GM23248 (cell line): ENCODE data around the gene COMMD1. TPM values are rescaled to one million over a fixed set of nuclear protein-coding genes. Genes with fewer than 3 reads are reported as not detected.
A peak's percentile ranks its signal among the peaks of the same experiment; 100 is the strongest.

ENCODE experiments used
- DNase-seq: peaks from one replicate; pipeline ENCODE4 v3.0.0-alpha.2; 2015
- H2AFZ ChIP-seq: fragments of 200-600 bp; sonication (generic); 2 replicates; pipeline ENCODE4 v1.6.1; 2016; ENCODE audit warnings: antibody characterized with exemption
- H3F3A ChIP-seq: fragments of 200-600 bp; sonication (generic); 2 replicates; pipeline ENCODE4 v1.6.1; 2016; ENCODE audit warnings: mild to moderate bottlenecking, antibody characterized with exemption, mixed run types; ENCODE audit not compliant: insufficient read depth
- H3K27ac ChIP-seq: fragments of 200-600 bp; sonication (generic); 2 replicates; pipeline ENCODE4 v1.5.1; 2016; ENCODE audit warnings: mild to moderate bottlenecking
- H3K27me3 ChIP-seq: fragments of 200-600 bp; sonication (generic); replicated peaks from 2 replicates; pipeline ENCODE4 v1.6.1; 2016; ENCODE audit warnings: mild to moderate bottlenecking; ENCODE audit not compliant: insufficient read depth
- H3K36me3 ChIP-seq: fragments of 200-600 bp; sonication (generic); 2 replicates; pipeline ENCODE4 v1.6.1; 2016; ENCODE audit warnings: low read depth, mild to moderate bottlenecking
- H3K4me1 ChIP-seq: fragments of 200-600 bp; sonication (generic); 2 replicates; pipeline ENCODE4 v1.6.1; 2016; ENCODE audit warnings: mild to moderate bottlenecking; ENCODE audit not compliant: insufficient read depth
- H3K4me2 ChIP-seq: fragments of 200-600 bp; sonication (generic); one replicate; pipeline ENCODE4 v1.6.1; 2016; ENCODE audit warnings: mild to moderate bottlenecking; ENCODE audit not compliant: unreplicated experiment
- H3K4me3 ChIP-seq: fragments of 200-600 bp; sonication (generic); 2 replicates; pipeline ENCODE4 v1.5.1; 2016; ENCODE audit warnings: mild to moderate bottlenecking
- H3K79me2 ChIP-seq: fragments of 200-600 bp; sonication (generic); 2 replicates; pipeline ENCODE4 v1.6.1; 2016; ENCODE audit warnings: mild to moderate bottlenecking; ENCODE audit not compliant: insufficient read depth
- H3K9ac ChIP-seq: fragments of 200-600 bp; sonication (generic); 2 replicates; pipeline ENCODE4 v1.6.1; 2016; ENCODE audit warnings: mild to moderate bottlenecking
- H3K9me2 ChIP-seq: fragments of 200-600 bp; sonication (generic); 2 replicates; pipeline ENCODE4 v1.6.1; 2016; ENCODE audit warnings: mixed run types, mild to moderate bottlenecking, moderate library complexity; ENCODE audit not compliant: insufficient read depth
- H3K9me3 ChIP-seq: fragments of 200-600 bp; sonication (generic); one replicate; pipeline ENCODE4 v1.6.1; 2017; ENCODE audit warnings: low read depth
- H4K20me1 ChIP-seq: fragments of 200-600 bp; sonication (generic); 2 replicates; pipeline ENCODE4 v1.6.0; 2016; ENCODE audit not compliant: insufficient read depth
- EZH2 ChIP-seq: fragments of 200-600 bp; sonication (generic); IDR thresholded peaks from 2 replicates; pipeline ENCODE4 v1.6.1; 2018; ENCODE audit warnings: antibody characterized with exemption, mild to moderate bottlenecking; ENCODE audit not compliant: insufficient read depth, poor library complexity, severe bottlenecking
- EZH2phosphoT487 ChIP-seq: fragments of 200-600 bp; sonication (generic); IDR thresholded peaks from 2 replicates; pipeline ENCODE4 v1.6.1; 2018; ENCODE audit warnings: antibody characterized with exemption, moderate library complexity, mild to moderate bottlenecking, low read depth; ENCODE audit not compliant: insufficient read depth
- WGBS, 2 experiments: methylation state at CpG; one replicate each; pipeline ENCODE4 v1.1.6; 2015 to 2017; ENCODE audit warnings: low lambda C conversion rate in 2 of 2, low coverage in 1 of 2; ENCODE audit errors: missing lambda C conversion rate in 2 of 2; 5-methylcytosine and 5-hydroxymethylcytosine counted together
- in situ Hi-C: fragments of 300-500 bp; cut with MboI; formaldehyde crosslinking; loops from 2 replicates; pipeline ENCODE4 v1.15.0; 2020
- polyA plus RNA-seq: library from polyadenylated mRNA; unstranded; fragments of >200 nt; fragmentation: Nextera tagmentation; extraction: Ambion mirVana; gene quantifications from 2 replicates; pipeline ENCODE4 v1.2.1, GENCODE V29; 2016
- total RNA-seq: library from RNA; depleted of rRNA; stranded (reverse); fragments of >200 nt; shearing (Covaris generic); gene quantifications from 2 replicates; pipeline ENCODE4 v1.2.3, GENCODE V29; 2014

The COMMD1 gene
- total and polyA plus RNA-seq, 2 experiments from 2014 or later = 40.5 to 74.2 TPM

DNA sequence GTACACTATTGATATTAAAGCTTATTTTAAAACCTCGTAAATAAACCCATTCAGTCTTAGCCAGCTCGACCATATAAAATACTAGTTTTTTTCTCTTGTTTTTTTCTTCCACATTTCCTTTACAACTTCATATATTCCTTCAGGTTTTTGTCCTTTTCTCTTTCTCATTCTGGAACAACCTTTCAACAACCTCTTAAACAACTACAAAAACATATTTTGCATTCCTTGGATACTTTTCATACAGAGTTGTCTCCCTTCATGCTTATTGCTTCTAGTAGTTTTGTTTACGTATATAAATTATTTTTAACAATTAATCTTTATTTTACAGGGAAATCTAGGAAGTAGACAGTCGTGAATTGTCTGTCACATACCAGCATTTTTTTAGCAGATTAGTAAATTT, 41.2 kb downstream of the COMMD1 start:
- WGBS, 2 experiments = 70 to 73% methylated on average over 4 of the region's 4 CpGs
- H3K27me3 ChIP-seq = no peaks in the 10 kb centered on the region
- no peaks in the 10 kb centered on the region for H4K20me1 ChIP-seq
- H3K79me2 ChIP-seq = no peaks in the 10 kb centered on the region
- TF ChIP-seq EZH2 = no peak
- no peak for TF ChIP-seq EZH2phosphoT487
- peak overlapping the region; percentile 51 for H3K4me2 ChIP-seq
- no peaks in the 10 kb centered on the region for H3F3A ChIP-seq
- H3K27ac ChIP-seq = no peak overlapping the region
- no peak overlapping the region for H3K4me3 ChIP-seq
- DNase-seq = no peak
- H3K4me1 ChIP-seq = peaks cover 15% of the 10 kb centered on the region
- no peaks in the 10 kb centered on the region for H3K9me3 ChIP-seq
- in situ Hi-C loops = no loop called here
- no peaks in the 10 kb centered on the region for H3K9me2 ChIP-seq
- H3K9ac ChIP-seq = no peak overlapping the region
- H3K36me3 ChIP-seq = no peaks in the 10 kb centered on the region
- H2AFZ ChIP-seq = no peak overlapping the region

DNA sequence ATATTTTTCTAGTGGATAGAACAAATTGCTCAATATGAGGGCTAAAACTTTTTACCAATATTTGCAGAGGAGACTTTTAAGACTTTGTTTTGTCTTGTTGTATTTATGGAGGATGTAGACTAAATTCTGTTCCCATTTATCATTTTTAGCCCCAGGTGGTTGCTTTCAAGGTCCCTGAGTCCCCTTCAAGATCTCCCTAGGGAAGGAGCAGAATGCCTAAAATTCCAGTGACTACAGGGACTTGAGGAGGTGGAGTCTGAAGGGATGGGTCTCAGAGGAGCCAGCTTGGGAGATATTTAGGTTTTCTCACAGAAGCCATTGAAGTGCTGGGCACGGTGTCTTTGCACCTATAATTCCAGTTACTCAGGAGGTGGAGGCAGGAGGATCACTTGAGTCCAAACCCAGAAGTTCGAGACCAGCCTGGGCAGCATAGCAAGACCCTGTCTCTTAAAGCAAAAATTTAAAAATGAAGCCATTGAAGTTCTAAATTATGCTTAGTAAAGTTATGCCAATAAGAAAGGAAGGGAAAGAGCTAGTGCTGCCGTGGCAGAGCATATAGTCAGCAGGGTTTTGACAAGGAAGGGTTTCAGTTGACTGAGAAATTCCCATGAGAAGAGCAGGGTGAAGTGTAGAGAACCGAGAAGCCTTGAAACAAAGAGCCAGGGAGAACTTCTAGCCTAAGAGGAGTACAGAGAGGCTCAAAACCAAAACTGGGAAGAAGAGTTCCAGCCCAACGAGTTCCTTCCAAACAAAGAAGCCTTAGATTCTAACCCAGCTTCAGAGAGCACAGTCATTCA, 43.4 kb downstream of the COMMD1 start:
- no peaks in the 10 kb centered on the region for H4K20me1 ChIP-seq
- H3K27me3 ChIP-seq = no peaks in the 10 kb centered on the region
- H3K27ac ChIP-seq = no peak overlapping the region
- no peaks in the 10 kb centered on the region for H3K79me2 ChIP-seq
- H3K9me3 ChIP-seq = no peaks in the 10 kb centered on the region
- no peak for DNase-seq
- no peaks in the 10 kb centered on the region for H3K36me3 ChIP-seq
- H3K4me3 ChIP-seq = no peak overlapping the region
- H3F3A ChIP-seq = no peaks in the 10 kb centered on the region
- in situ Hi-C loops = no loop called here
- H2AFZ ChIP-seq = no peak overlapping the region
- H3K4me1 ChIP-seq = peaks cover 15% of the 10 kb centered on the region
- no peak overlapping the region for H3K9ac ChIP-seq
- H3K4me2 ChIP-seq = no peak overlapping the region
- H3K9me2 ChIP-seq = no peaks in the 10 kb centered on the region
- WGBS, 2 experiments = 82 to 83% methylated on average over 5 of the region's 5 CpGs
- TF ChIP-seq EZH2phosphoT487 = no peak
- TF ChIP-seq EZH2 = no peak

- H3K4me2 ChIP-seq = no peak overlapping the region
- DNase-seq = no peak
- no peaks in the 10 kb centered on the region for H4K20me1 ChIP-seq
- H2AFZ ChIP-seq = no peak overlapping the region
- no peak overlapping the region for H3K4me3 ChIP-seq
- TF ChIP-seq EZH2phosphoT487 = no peak
- no peak for TF ChIP-seq EZH2
- no peaks in the 10 kb centered on the region for H3K79me2 ChIP-seq
- peaks cover 15% of the 10 kb centered on the region for H3K4me1 ChIP-seq
- H3K9me3 ChIP-seq = no peaks in the 10 kb centered on the region
- H3K9me2 ChIP-seq = no peaks in the 10 kb centered on the region
- H3K9ac ChIP-seq = no peak overlapping the region
- no peaks in the 10 kb centered on the region for H3K36me3 ChIP-seq
- H3F3A ChIP-seq = no peaks in the 10 kb centered on the region
- in situ Hi-C loops = no loop called here
- H3K27ac ChIP-seq = no peak overlapping the region
- WGBS, 2 experiments = 96 to 100% methylated on average over 1 of the region's 1 CpG
- no peaks in the 10 kb centered on the region for H3K27me3 ChIP-seq
These were observed 43.9 kb downstream of the COMMD1 start for GRCh38 chr2:61949458-61949713.

GRCh38 chr2:61949714-61950560, 44.5 kb downstream of the COMMD1 start:
- Histone ChIP-seq H3K4me2 (no peak overlapping the region), H4K20me1 (no peaks in the 10 kb centered on the region), H3K4me1 (peaks cover 15% of the 10 kb centered on the region), H3K4me3 (no peak overlapping the region), H3K79me2 (no peaks in the 10 kb centered on the region), H3K27ac (no peak overlapping the region), H3K9ac (no peak overlapping the region), H3F3A (no peaks in the 10 kb centered on the region), H2AFZ (no peak overlapping the region), H3K27me3 (no peaks in the 10 kb centered on the region), H3K36me3 (no peaks in the 10 kb centered on the region), H3K9me2 (no peaks in the 10 kb centered on the region), H3K9me3 (no peaks in the 10 kb centered on the region)
- no peak for DNase-seq
- whole genome bisulfite sequencing, 2 experiments = 78 to 85% methylated on average over 6 of the region's 6 CpGs
- in situ Hi-C loops = no loop called here
- TF ChIP-seq EZH2 = no peak
- TF ChIP-seq EZH2phosphoT487 = no peak
